Mucosa of rectum (tissue), 2 donors: ENCODE results near the gene CPNE4.

Experiments used
- H3K27ac ChIP-seq, 2 donors: one replicate each; pipeline ENCODE4 v1.7.0; 2013; ENCODE audit warnings: inconsistent platforms in 2 of 2, low read depth in 2 of 2, low read length in 2 of 2
- H3K27me3 ChIP-seq, 2 donors: one replicate each; pipeline ENCODE4 v1.7.0; 2013; ENCODE audit warnings: low read length in 2 of 2; ENCODE audit not compliant: control insufficient read depth in 2 of 2, insufficient read depth in 2 of 2
- H3K36me3 ChIP-seq, 2 donors: one replicate each; pipeline ENCODE4 v1.7.0; 2013; ENCODE audit warnings: low read length in 2 of 2; ENCODE audit not compliant: control insufficient read depth in 2 of 2, insufficient read depth in 2 of 2
- H3K4me1 ChIP-seq, 2 donors: one replicate each; pipeline ENCODE4 v1.7.0; 2013; ENCODE audit warnings: low read length in 2 of 2, mild to moderate bottlenecking in 1 of 2; ENCODE audit not compliant: control insufficient read depth in 2 of 2, insufficient read depth in 2 of 2
- H3K4me3 ChIP-seq, 2 donors: one replicate each; pipeline ENCODE4 v1.7.0; 2013; ENCODE audit warnings: low read length in 2 of 2
- H3K9ac ChIP-seq, 2 donors: one replicate each; pipeline ENCODE4 v1.7.0; 2013; ENCODE audit warnings: low read length in 2 of 2, low read depth in 1 of 2, mild to moderate bottlenecking in 1 of 2
- H3K9me3 ChIP-seq, 2 donors: one replicate each; pipeline ENCODE4 v1.7.0; 2013; ENCODE audit warnings: low read length in 2 of 2; ENCODE audit not compliant: control insufficient read depth in 2 of 2
- donor health status: healthy.
- donor health status: Normal muscosa, but diverticular disease.

Gene CPNE4

GRCh38 chr3:131849616-131850015 lies 185.2 kb downstream of the CPNE4 start:
- Histone ChIP-seq H3K9ac (no peak overlapping the region), H3K27me3 (no peaks in the 10 kb centered on the region), H3K27ac (no peak overlapping the region), H3K4me3 (no peak overlapping the region), H3K36me3 (no peaks in the 10 kb centered on the region), H3K9me3 (no peaks in the 10 kb centered on the region), H3K4me1 (no peaks in the 10 kb centered on the region)

GRCh38 chr3:131847966-131848510 lies 186.8 kb downstream of the CPNE4 start:
- H3K9ac ChIP-seq = no peak overlapping the region
- no peaks in the 10 kb centered on the region for H3K27me3 ChIP-seq
- H3K9me3 ChIP-seq = no peaks in the 10 kb centered on the region
- H3K36me3 ChIP-seq = no peaks in the 10 kb centered on the region
- H3K4me1 ChIP-seq = no peaks in the 10 kb centered on the region
- H3K4me3 ChIP-seq = no peak overlapping the region
- no peak overlapping the region for H3K27ac ChIP-seq

- H3K4me1 ChIP-seq = no peaks in the 10 kb centered on the region
- H3K9ac ChIP-seq = no peak overlapping the region
- H3K4me3 ChIP-seq = no peak overlapping the region
- H3K36me3 ChIP-seq = no peaks in the 10 kb centered on the region
- H3K27me3 ChIP-seq = no peaks in the 10 kb centered on the region
- no peak overlapping the region for H3K27ac ChIP-seq
- no peaks in the 10 kb centered on the region for H3K9me3 ChIP-seq
These were observed 188.4 kb downstream of the CPNE4 start for GRCh38 chr3:131846296-131846924.

GRCh38 chr3:131843174-131843573 lies 191.6 kb downstream of the CPNE4 start:
- no peaks in the 10 kb centered on the region for H3K27me3 ChIP-seq
- H3K4me1 ChIP-seq = no peaks in the 10 kb centered on the region

GRCh38 chr3:131840156-131840797 lies 194.5 kb downstream of the CPNE4 start:
- H3K36me3 ChIP-seq = no peaks in the 10 kb centered on the region
- H3K4me3 ChIP-seq = no peak overlapping the region
- no peaks in the 10 kb centered on the region for H3K9me3 ChIP-seq
- H3K27me3 ChIP-seq = no peaks in the 10 kb centered on the region
- H3K27ac ChIP-seq = no peak overlapping the region
- H3K4me1 ChIP-seq = no peaks in the 10 kb centered on the region
- H3K9ac ChIP-seq = no peak overlapping the region

More at GRCh38 chr3:131843174-131843573, 191.6 kb downstream of the CPNE4 start:
- Histone ChIP-seq H3K36me3 (no peaks in the 10 kb centered on the region), H3K9ac (no peak overlapping the region), H3K9me3 (no peaks in the 10 kb centered on the region), H3K4me3 (no peak overlapping the region), H3K27ac (no peak overlapping the region)

GRCh38 chr3:131835906-131836305 lies 198.9 kb downstream of the CPNE4 start:
- Histone ChIP-seq H3K4me1 (no peaks in the 10 kb centered on the region), H3K9me3 (no peaks in the 10 kb centered on the region), H3K9ac (no peak overlapping the region), H3K27ac (no peak overlapping the region), H3K4me3 (no peak overlapping the region), H3K27me3 (no peaks in the 10 kb centered on the region), H3K36me3 (no peaks in the 10 kb centered on the region)

- no peaks in the 10 kb centered on the region for H3K9me3 ChIP-seq
These were observed 203.2 kb downstream of the CPNE4 start for GRCh38 chr3:131831608-131832007.

GRCh38 chr3:131821191-131821762 lies 213.5 kb downstream of the CPNE4 start:
- H3K4me3 ChIP-seq = no peak overlapping the region
- no peaks in the 10 kb centered on the region for H3K4me1 ChIP-seq
- H3K27me3 ChIP-seq = no peaks in the 10 kb centered on the region
- H3K9me3 ChIP-seq = no peaks in the 10 kb centered on the region
- no peak overlapping the region for H3K27ac ChIP-seq
- no peak overlapping the region for H3K9ac ChIP-seq
- H3K36me3 ChIP-seq = no peaks in the 10 kb centered on the region

More at GRCh38 chr3:131831608-131832007, 203.2 kb downstream of the CPNE4 start:
- no peak overlapping the region for H3K27ac ChIP-seq
- no peaks in the 10 kb centered on the region for H3K36me3 ChIP-seq
- H3K4me1 ChIP-seq = no peaks in the 10 kb centered on the region
- no peak overlapping the region for H3K9ac ChIP-seq
- H3K27me3 ChIP-seq = no peaks in the 10 kb centered on the region
- no peak overlapping the region for H3K4me3 ChIP-seq

- Histone ChIP-seq H3K36me3 (no peaks in the 10 kb centered on the region), H3K4me1 (no peaks in the 10 kb centered on the region), H3K27me3 (no peaks in the 10 kb centered on the region), H3K9me3 (no peaks in the 10 kb centered on the region), H3K27ac (no peak overlapping the region), H3K9ac (no peak overlapping the region), H3K4me3 (no peak overlapping the region)
These were observed 215.3 kb downstream of the CPNE4 start for GRCh38 chr3:131819381-131820055.

- no peaks in the 10 kb centered on the region for H3K27me3 ChIP-seq
- no peak overlapping the region for H3K9ac ChIP-seq
- H3K36me3 ChIP-seq = no peaks in the 10 kb centered on the region
- H3K9me3 ChIP-seq = no peaks in the 10 kb centered on the region
- no peaks in the 10 kb centered on the region for H3K4me1 ChIP-seq
- H3K4me3 ChIP-seq = no peak overlapping the region
- H3K27ac ChIP-seq = no peak overlapping the region
These were observed 222.4 kb downstream of the CPNE4 start for GRCh38 chr3:131812433-131812832.
